HG02610 (cell line): Measurements from ENCODE around the gene CTRL.
"Not testable (repeated sequence)": the region's sequence is repeated elsewhere in the genome, so short reads cannot be mapped to it uniquely, and the experiment has no call there.

ENCODE experiments used
- ATAC-seq: cut with Tn5 transposase; IDR thresholded peaks from one replicate; pipeline ENCODE4 v1.9.1; 2021; ENCODE audit warnings: mild to moderate bottlenecking, moderate library complexity; ENCODE audit not compliant: unreplicated experiment

The CTRL gene

GRCh38 chr16:67931712-67932461 is at the start of gene CTRL:
Gene CTRL (minus strand): TSS chr16:67931862. CDS start chr16:67931852, 10 bp downstream.
- ATAC-seq, result no peak

- no peak for ATAC-seq
These were observed 48.5 kb upstream of the CTRL start, which contains the start of gene DPEP3 for GRCh38 chr16:67979955-67980678. Gene DPEP3 (minus strand): TSS chr16:67980499. CDS start chr16:67980380, 119 bp downstream.

- no peak for ATAC-seq
These were observed 46.0 kb upstream of the CTRL start for GRCh38 chr16:67977469-67978227.

GRCh38 chr16:67977005-67977404 is 45.3 kb upstream of the CTRL start:
- ATAC-seq, result no peak

- no peak for ATAC-seq
These were observed 44.5 kb upstream of the CTRL start for GRCh38 chr16:67976205-67976604.

- ATAC-seq, result no peak
These were observed 43.9 kb upstream of the CTRL start for GRCh38 chr16:67975321-67976105.

GRCh38 chr16:67972285-67972684 is 40.6 kb upstream of the CTRL start:
- not testable (repeated sequence) for ATAC-seq

- no peak for ATAC-seq
These were observed 39.4 kb upstream of the CTRL start for GRCh38 chr16:67971111-67971510.

GRCh38 chr16:67969254-67970039 is 37.8 kb upstream of the CTRL start:
- no peak for ATAC-seq

GRCh38 chr16:67968400-67969253 is 37.0 kb upstream of the CTRL start, which contains the start of gene SLC12A4:
Gene SLC12A4 (minus strand): TSS chr16:67968637. CDS start chr16:67968553, 84 bp downstream.
- peak; percentile 79 for ATAC-seq

- peak; percentile 21 for ATAC-seq
These were observed 36.3 kb upstream of the CTRL start for GRCh38 chr16:67967958-67968399.

- ATAC-seq, result no peak
These were observed 35.7 kb upstream of the CTRL start for GRCh38 chr16:67967183-67967957.

- ATAC-seq, result no peak
These were observed 35.0 kb upstream of the CTRL start for GRCh38 chr16:67966549-67967182.

GRCh38 chr16:67965668-67966548 is 34.2 kb upstream of the CTRL start:
- no peak for ATAC-seq

GRCh38 chr16:67964477-67965131 is 32.9 kb upstream of the CTRL start:
- ATAC-seq, result no peak
